GM18517 (cell line): ENCODE data around the gene FAM25G.
"Not testable (repeated sequence)": the region's sequence is repeated elsewhere in the genome, so short reads cannot be mapped to it uniquely, and the experiment has no call there.

Experiments
- ATAC-seq: cut with Tn5 transposase; IDR thresholded peaks from one replicate; pipeline ENCODE4 v1.9.1; 2021; ENCODE audit warnings: mild to moderate bottlenecking, moderate library complexity; ENCODE audit not compliant: unreplicated experiment

Gene FAM25G

GRCh38 chr10:47465216-47465917 is 26.1 kb downstream of the FAM25G start:
- ATAC-seq, result not testable (repeated sequence)

GRCh38 chr10:47462577-47463358 is 28.7 kb downstream of the FAM25G start:
- ATAC-seq, result not testable (repeated sequence)

- ATAC-seq, result not testable (repeated sequence)
Measured at GRCh38 chr10:47461261-47461687, 30.2 kb downstream of the FAM25G start.

- ATAC-seq, result no peak
Measured at GRCh38 chr10:47458466-47459154, 32.9 kb downstream of the FAM25G start.

- ATAC-seq, result no peak
Measured at GRCh38 chr10:47457826-47458225, 33.7 kb downstream of the FAM25G start.

- ATAC-seq, result no peak
Measured at GRCh38 chr10:47457528-47457820, 34.0 kb downstream of the FAM25G start.

GRCh38 chr10:47456794-47457527 is 34.5 kb downstream of the FAM25G start:
- ATAC-seq, result no peak

- no peak for ATAC-seq
Measured at GRCh38 chr10:47456079-47456785, 35.3 kb downstream of the FAM25G start.

GRCh38 chr10:47455350-47456078 is 36.0 kb downstream of the FAM25G start:
- not testable (repeated sequence) for ATAC-seq

- ATAC-seq, result no peak
Measured at GRCh38 chr10:47454780-47455058, 36.8 kb downstream of the FAM25G start.

GRCh38 chr10:47454008-47454779 is 37.3 kb downstream of the FAM25G start:
- ATAC-seq, result no peak

- ATAC-seq, result no peak
Measured at GRCh38 chr10:47453141-47454007, 38.1 kb downstream of the FAM25G start.

GRCh38 chr10:47452495-47453140 is 38.9 kb downstream of the FAM25G start:
- ATAC-seq, result no peak

- ATAC-seq, result no peak
Measured at GRCh38 chr10:47451998-47452494, 39.5 kb downstream of the FAM25G start.

GRCh38 chr10:47451273-47451997 is 40.1 kb downstream of the FAM25G start:
- ATAC-seq, result no peak

GRCh38 chr10:47450442-47450841 is 41.1 kb downstream of the FAM25G start:
- no peak for ATAC-seq

- no peak for ATAC-seq
Measured at GRCh38 chr10:47449979-47450378, 41.5 kb downstream of the FAM25G start.
